ENCODE results near the gene VWDE.

- no peak for TF ChIP-seq EZH2 (IDR thresholded peaks at IDR 0.05)
- no peak for TF ChIP-seq CTCF (IDR thresholded peaks at IDR 0.05)
These were observed 113.7 kb downstream of the VWDE start for GRCh38 chr7:12289996-12290395.

Measured in neural progenitor cell (in vitro differentiated cells).